ENCODE results near the gene LUZP4.

Gene LUZP4

GRCh38 chrX:115332832-115333231 lies 43.3 kb downstream of the LUZP4 start:
- Histone ChIP-seq H3K27ac (ENCODE audit: low read length, poor library complexity, severe bottlenecking) (no peak overlapping the region), H3K36me3 (ENCODE audit: control insufficient read depth in 1 of 2, insufficient read depth in 2 of 2, low read depth in 1 of 2, low read length in 2 of 2) (no peaks in the 10 kb centered on the region), H3K18ac (ENCODE audit: low read depth in 1 of 2, low read length in 2 of 2) (no peak overlapping the region), H3K79me1 (replicated peaks; ENCODE audit: low read length, poor library complexity, severe bottlenecking) (no peaks in the 10 kb centered on the region), H4K8ac (ENCODE audit: low read length) (no peak overlapping the region), H2BK15ac (ENCODE audit: low read depth, poor library complexity, severe bottlenecking) (no peak overlapping the region), H2BK12ac (ENCODE audit: low read length in 2 of 2) (no peak overlapping the region), H2BK5ac (ENCODE audit: low read depth, low read length, poor library complexity, severe bottlenecking) (no peak overlapping the region), H3K4me3 (ENCODE audit: insufficient read depth in 1 of 2, low read depth in 1 of 2, low read length in 2 of 2) (no peak overlapping the region), H4K91ac (ENCODE audit: low read length) (no peak overlapping the region), H3K9ac (ENCODE audit: low read length) (no peak overlapping the region), H3K4me1 (ENCODE audit: control insufficient read depth, insufficient read depth, low read depth, low read length) (peaks cover 1% of the 10 kb centered on the region), H3K27me3 (ENCODE audit: control insufficient read depth in 1 of 2, insufficient read depth in 1 of 2, low read length in 2 of 2) (peaks cover 0 to 30% of the 10 kb centered on the region in 2 experiments), H2AFZ (ENCODE audit: low read depth, low read length) (no peak overlapping the region), H3K4ac (ENCODE audit: low read depth in 1 of 2, low read length in 2 of 2) (no peak overlapping the region), H2BK120ac (ENCODE audit: low read depth, low read length) (no peak overlapping the region), H3K4me2 (ENCODE audit: low read length, poor library complexity, severe bottlenecking) (no peak overlapping the region), H3K9me3 (ENCODE audit: control insufficient read depth, low read length) (no peaks in the 10 kb centered on the region), H3K14ac (ENCODE audit: low read length in 2 of 2) (no peak overlapping the region), H3K23ac (ENCODE audit: low read length in 2 of 2) (no peak overlapping the region), H2AK5ac (ENCODE audit: low read length, severe bottlenecking) (no peak overlapping the region)
- 53% methylated on average over 4 of the region's 4 CpGs for WGBS
- peak; percentile 33 for DNase-seq

GRCh38 chrX:115333446-115333845 lies 43.9 kb downstream of the LUZP4 start:
- H2BK120ac ChIP-seq (ENCODE audit: low read depth, low read length): no peak overlapping the region
- H3K23ac ChIP-seq (ENCODE audit: low read length in 2 of 2): no peak overlapping the region
- H3K14ac ChIP-seq (ENCODE audit: low read length in 2 of 2): no peak overlapping the region
- H3K4ac ChIP-seq (ENCODE audit: low read depth in 1 of 2, low read length in 2 of 2): no peak overlapping the region
- no peak overlapping the region for H3K27ac ChIP-seq (ENCODE audit: low read length, poor library complexity, severe bottlenecking)
- no peak overlapping the region for H4K8ac ChIP-seq (ENCODE audit: low read length)
- peak; percentile 65 for DNase-seq
- no peak overlapping the region for H2BK5ac ChIP-seq (ENCODE audit: low read depth, low read length, poor library complexity, severe bottlenecking)
- H4K91ac ChIP-seq (ENCODE audit: low read length): no peak overlapping the region
- H3K27me3 ChIP-seq (ENCODE audit: control insufficient read depth in 1 of 2, insufficient read depth in 1 of 2, low read length in 2 of 2): peaks cover 0 to 30% of the 10 kb centered on the region in 2 experiments
- no peaks in the 10 kb centered on the region for H3K36me3 ChIP-seq (ENCODE audit: control insufficient read depth in 1 of 2, insufficient read depth in 2 of 2, low read depth in 1 of 2, low read length in 2 of 2)
- H2BK12ac ChIP-seq (ENCODE audit: low read length in 2 of 2): no peak overlapping the region
- peaks cover 1% of the 10 kb centered on the region for H3K4me1 ChIP-seq (ENCODE audit: control insufficient read depth, insufficient read depth, low read depth, low read length)
- H3K4me2 ChIP-seq (ENCODE audit: low read length, poor library complexity, severe bottlenecking): no peak overlapping the region
- H3K18ac ChIP-seq (ENCODE audit: low read depth in 1 of 2, low read length in 2 of 2): no peak overlapping the region
- no peak overlapping the region for H3K4me3 ChIP-seq (ENCODE audit: insufficient read depth in 1 of 2, low read depth in 1 of 2, low read length in 2 of 2)
- no peak overlapping the region for H3K9ac ChIP-seq (ENCODE audit: low read length)
- H2AFZ ChIP-seq (ENCODE audit: low read depth, low read length): no peak overlapping the region
- WGBS: 86% methylated on average over 1 of the region's 6 CpGs
- H2BK15ac ChIP-seq (ENCODE audit: low read depth, poor library complexity, severe bottlenecking): no peak overlapping the region
- no peak overlapping the region for H2AK5ac ChIP-seq (ENCODE audit: low read length, severe bottlenecking)
- H3K9me3 ChIP-seq (ENCODE audit: control insufficient read depth, low read length): no peaks in the 10 kb centered on the region
- no peaks in the 10 kb centered on the region for H3K79me1 ChIP-seq (replicated peaks; ENCODE audit: low read length, poor library complexity, severe bottlenecking)

- H2BK5ac ChIP-seq (ENCODE audit: low read depth, low read length, poor library complexity, severe bottlenecking): no peak overlapping the region
- no peak for DNase-seq
- H4K8ac ChIP-seq (ENCODE audit: low read length): no peak overlapping the region
- H2AFZ ChIP-seq (ENCODE audit: low read depth, low read length): no peak overlapping the region
- WGBS: 100% methylated on average over 4 of the region's 5 CpGs
- no peak overlapping the region for H2AK5ac ChIP-seq (ENCODE audit: low read length, severe bottlenecking)
- H3K18ac ChIP-seq (ENCODE audit: low read depth in 1 of 2, low read length in 2 of 2): no peak overlapping the region
- H3K36me3 ChIP-seq (ENCODE audit: control insufficient read depth in 1 of 2, insufficient read depth in 2 of 2, low read depth in 1 of 2, low read length in 2 of 2): no peaks in the 10 kb centered on the region
- no peak overlapping the region for H4K91ac ChIP-seq (ENCODE audit: low read length)
- no peak overlapping the region for H3K4me3 ChIP-seq (ENCODE audit: insufficient read depth in 1 of 2, low read depth in 1 of 2, low read length in 2 of 2)
- H3K4me1 ChIP-seq (ENCODE audit: control insufficient read depth, insufficient read depth, low read depth, low read length): peaks cover 1% of the 10 kb centered on the region
- H3K27me3 ChIP-seq (ENCODE audit: control insufficient read depth in 1 of 2, insufficient read depth in 1 of 2, low read length in 2 of 2): peaks cover 0 to 36% of the 10 kb centered on the region in 2 experiments
- H3K4me2 ChIP-seq (ENCODE audit: low read length, poor library complexity, severe bottlenecking): no peak overlapping the region
- H3K9me3 ChIP-seq (ENCODE audit: control insufficient read depth, low read length): no peaks in the 10 kb centered on the region
- H3K4ac ChIP-seq (ENCODE audit: low read depth in 1 of 2, low read length in 2 of 2): no peak overlapping the region
- no peak overlapping the region for H2BK15ac ChIP-seq (ENCODE audit: low read depth, poor library complexity, severe bottlenecking)
- H3K14ac ChIP-seq (ENCODE audit: low read length in 2 of 2): no peak overlapping the region
- H2BK12ac ChIP-seq (ENCODE audit: low read length in 2 of 2): no peak overlapping the region
- H2BK120ac ChIP-seq (ENCODE audit: low read depth, low read length): no peak overlapping the region
- no peaks in the 10 kb centered on the region for H3K79me1 ChIP-seq (replicated peaks; ENCODE audit: low read length, poor library complexity, severe bottlenecking)
- H3K9ac ChIP-seq (ENCODE audit: low read length): peak overlapping the region; percentile 11
- no peak overlapping the region for H3K23ac ChIP-seq (ENCODE audit: low read length in 2 of 2)
- H3K27ac ChIP-seq (ENCODE audit: low read length, poor library complexity, severe bottlenecking): no peak overlapping the region
Measured at GRCh38 chrX:115337491-115338144, 48.1 kb downstream of the LUZP4 start.

GRCh38 chrX:115339441-115340025 lies 50.0 kb downstream of the LUZP4 start:
- Histone ChIP-seq H3K4ac (ENCODE audit: low read depth in 1 of 2, low read length in 2 of 2) (no peak overlapping the region), H3K4me3 (ENCODE audit: insufficient read depth in 1 of 2, low read depth in 1 of 2, low read length in 2 of 2) (no peak overlapping the region), H3K23ac (ENCODE audit: low read length in 2 of 2) (no peak overlapping the region), H2BK15ac (ENCODE audit: low read depth, poor library complexity, severe bottlenecking) (no peak overlapping the region), H2AK5ac (ENCODE audit: low read length, severe bottlenecking) (no peak overlapping the region), H4K8ac (ENCODE audit: low read length) (no peak overlapping the region), H3K27me3 (ENCODE audit: control insufficient read depth in 1 of 2, insufficient read depth in 1 of 2, low read length in 2 of 2) (peaks cover 0 to 28% of the 10 kb centered on the region in 2 experiments), H3K27ac (ENCODE audit: low read length, poor library complexity, severe bottlenecking) (no peak overlapping the region), H2BK120ac (ENCODE audit: low read depth, low read length) (no peak overlapping the region), H3K36me3 (ENCODE audit: control insufficient read depth in 1 of 2, insufficient read depth in 2 of 2, low read depth in 1 of 2, low read length in 2 of 2) (no peaks in the 10 kb centered on the region), H2BK5ac (ENCODE audit: low read depth, low read length, poor library complexity, severe bottlenecking) (no peak overlapping the region), H3K9ac (ENCODE audit: low read length) (no peak overlapping the region), H3K4me1 (ENCODE audit: control insufficient read depth, insufficient read depth, low read depth, low read length) (no peaks in the 10 kb centered on the region), H3K9me3 (ENCODE audit: control insufficient read depth, low read length) (no peaks in the 10 kb centered on the region), H3K4me2 (ENCODE audit: low read length, poor library complexity, severe bottlenecking) (no peak overlapping the region), H2AFZ (ENCODE audit: low read depth, low read length) (no peak overlapping the region), H2BK12ac (ENCODE audit: low read length in 2 of 2) (no peak overlapping the region), H4K91ac (ENCODE audit: low read length) (no peak overlapping the region), H3K18ac (ENCODE audit: low read depth in 1 of 2, low read length in 2 of 2) (no peak overlapping the region), H3K14ac (ENCODE audit: low read length in 2 of 2) (no peak overlapping the region), H3K79me1 (replicated peaks; ENCODE audit: low read length, poor library complexity, severe bottlenecking) (no peaks in the 10 kb centered on the region)
- WGBS: 100% methylated on average over 1 of the region's 3 CpGs
- DNase-seq: peak; percentile 26
